Neural cell (in vitro differentiated cells): ENCODE results near the gene SOS1.

Source experiments
- EP300 ChIP-seq: fragments of 450-650 bp; conservative IDR thresholded peaks from 2 replicates; pipeline ENCODE4 v1.6.1; 2014; ENCODE audit warnings: antibody characterized with exemption, mild to moderate bottlenecking, moderate library complexity; ENCODE audit not compliant: poor library complexity, severe bottlenecking
- EZH2 ChIP-seq: fragments of 200-600, 300-800 bp; shearing (Covaris generic), sonication (generic); IDR thresholded peaks from 2 replicates; pipeline ENCODE4 v1.6.1; 2014; ENCODE audit warnings: antibody characterized with exemption, low read length, borderline replicate concordance, mild to moderate bottlenecking; ENCODE audit not compliant: insufficient read depth, poor library complexity, severe bottlenecking
- MXI1 ChIP-seq: fragments of 450-650 bp; conservative IDR thresholded peaks from 2 replicates; pipeline ENCODE4 v1.6.1; 2014; ENCODE audit warnings: antibody characterized with exemption, mild to moderate bottlenecking; ENCODE audit not compliant: poor library complexity, severe bottlenecking
- POLR2AphosphoS5 ChIP-seq: IDR thresholded peaks from 2 replicates; pipeline ENCODE4 v1.6.1; 2012
- RAD21 ChIP-seq: fragments of 450-650 bp; conservative IDR thresholded peaks from 2 replicates; pipeline ENCODE4 v1.6.1; 2014; ENCODE audit warnings: antibody characterized with exemption, mild to moderate bottlenecking, moderate library complexity
- TF ChIP-seq, protein P1 (sequence below): fragments of 450-650 bp; IDR thresholded peaks from 2 replicates; pipeline ENCODE4 v1.5.1; 2014; ENCODE audit warnings: antibody characterized with exemption, mild to moderate bottlenecking, moderate library complexity; ENCODE audit not compliant: poor library complexity, severe bottlenecking
- TF ChIP-seq, protein P2 (sequence below): IDR thresholded peaks from 2 replicates; pipeline ENCODE4 v1.6.1; 2012; ENCODE audit warnings: borderline replicate concordance

GRCh38 chr2:39127973-39128372, 7.1 kb upstream of the SOS1 start:
- TF ChIP-seq MXI1, result no peak
- TF ChIP-seq RAD21, result no peak
- TF ChIP-seq, protein P1, sequence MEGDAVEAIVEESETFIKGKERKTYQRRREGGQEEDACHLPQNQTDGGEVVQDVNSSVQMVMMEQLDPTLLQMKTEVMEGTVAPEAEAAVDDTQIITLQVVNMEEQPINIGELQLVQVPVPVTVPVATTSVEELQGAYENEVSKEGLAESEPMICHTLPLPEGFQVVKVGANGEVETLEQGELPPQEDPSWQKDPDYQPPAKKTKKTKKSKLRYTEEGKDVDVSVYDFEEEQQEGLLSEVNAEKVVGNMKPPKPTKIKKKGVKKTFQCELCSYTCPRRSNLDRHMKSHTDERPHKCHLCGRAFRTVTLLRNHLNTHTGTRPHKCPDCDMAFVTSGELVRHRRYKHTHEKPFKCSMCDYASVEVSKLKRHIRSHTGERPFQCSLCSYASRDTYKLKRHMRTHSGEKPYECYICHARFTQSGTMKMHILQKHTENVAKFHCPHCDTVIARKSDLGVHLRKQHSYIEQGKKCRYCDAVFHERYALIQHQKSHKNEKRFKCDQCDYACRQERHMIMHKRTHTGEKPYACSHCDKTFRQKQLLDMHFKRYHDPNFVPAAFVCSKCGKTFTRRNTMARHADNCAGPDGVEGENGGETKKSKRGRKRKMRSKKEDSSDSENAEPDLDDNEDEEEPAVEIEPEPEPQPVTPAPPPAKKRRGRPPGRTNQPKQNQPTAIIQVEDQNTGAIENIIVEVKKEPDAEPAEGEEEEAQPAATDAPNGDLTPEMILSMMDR, result no peak
- no peak for TF ChIP-seq EZH2
- TF ChIP-seq POLR2AphosphoS5, result no peak
- TF ChIP-seq, protein P2, sequence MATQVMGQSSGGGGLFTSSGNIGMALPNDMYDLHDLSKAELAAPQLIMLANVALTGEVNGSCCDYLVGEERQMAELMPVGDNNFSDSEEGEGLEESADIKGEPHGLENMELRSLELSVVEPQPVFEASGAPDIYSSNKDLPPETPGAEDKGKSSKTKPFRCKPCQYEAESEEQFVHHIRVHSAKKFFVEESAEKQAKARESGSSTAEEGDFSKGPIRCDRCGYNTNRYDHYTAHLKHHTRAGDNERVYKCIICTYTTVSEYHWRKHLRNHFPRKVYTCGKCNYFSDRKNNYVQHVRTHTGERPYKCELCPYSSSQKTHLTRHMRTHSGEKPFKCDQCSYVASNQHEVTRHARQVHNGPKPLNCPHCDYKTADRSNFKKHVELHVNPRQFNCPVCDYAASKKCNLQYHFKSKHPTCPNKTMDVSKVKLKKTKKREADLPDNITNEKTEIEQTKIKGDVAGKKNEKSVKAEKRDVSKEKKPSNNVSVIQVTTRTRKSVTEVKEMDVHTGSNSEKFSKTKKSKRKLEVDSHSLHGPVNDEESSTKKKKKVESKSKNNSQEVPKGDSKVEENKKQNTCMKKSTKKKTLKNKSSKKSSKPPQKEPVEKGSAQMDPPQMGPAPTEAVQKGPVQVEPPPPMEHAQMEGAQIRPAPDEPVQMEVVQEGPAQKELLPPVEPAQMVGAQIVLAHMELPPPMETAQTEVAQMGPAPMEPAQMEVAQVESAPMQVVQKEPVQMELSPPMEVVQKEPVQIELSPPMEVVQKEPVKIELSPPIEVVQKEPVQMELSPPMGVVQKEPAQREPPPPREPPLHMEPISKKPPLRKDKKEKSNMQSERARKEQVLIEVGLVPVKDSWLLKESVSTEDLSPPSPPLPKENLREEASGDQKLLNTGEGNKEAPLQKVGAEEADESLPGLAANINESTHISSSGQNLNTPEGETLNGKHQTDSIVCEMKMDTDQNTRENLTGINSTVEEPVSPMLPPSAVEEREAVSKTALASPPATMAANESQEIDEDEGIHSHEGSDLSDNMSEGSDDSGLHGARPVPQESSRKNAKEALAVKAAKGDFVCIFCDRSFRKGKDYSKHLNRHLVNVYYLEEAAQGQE, result no peak
- TF ChIP-seq EP300, result no peak
